Neuron (in vitro differentiated cells): ENCODE measurements around the gene PLAAT3.
"Not testable (repeated sequence)": the region's sequence is repeated elsewhere in the genome, so short reads cannot be mapped to it uniquely, and the experiment has no call there.

ENCODE experiments used
- H2AFZ ChIP-seq: one replicate; pipeline ENCODE4 v1.6.1; 2013; ENCODE audit warnings: low read depth, mild to moderate bottlenecking, inconsistent platforms, low read length, moderate library complexity
- H3K27me3 ChIP-seq: one replicate; pipeline ENCODE4 v1.6.1; 2013; ENCODE audit warnings: low read length; ENCODE audit not compliant: insufficient read depth
- H3K36me3 ChIP-seq: one replicate; pipeline ENCODE4 v1.6.1; 2013; ENCODE audit warnings: low read length; ENCODE audit not compliant: insufficient read depth
- H3K4me1 ChIP-seq: one replicate; pipeline ENCODE4 v1.6.1; 2013; ENCODE audit warnings: low read length; ENCODE audit not compliant: insufficient read depth
- H3K4me3 ChIP-seq: 2 replicates; pipeline ENCODE4 v1.5.1; 2013; ENCODE audit warnings: mild to moderate bottlenecking, low read length, moderate library complexity
- H3K9me3 ChIP-seq: one replicate; pipeline ENCODE4 v1.6.1; 2013; ENCODE audit warnings: low read length

The PLAAT3 gene

DNA sequence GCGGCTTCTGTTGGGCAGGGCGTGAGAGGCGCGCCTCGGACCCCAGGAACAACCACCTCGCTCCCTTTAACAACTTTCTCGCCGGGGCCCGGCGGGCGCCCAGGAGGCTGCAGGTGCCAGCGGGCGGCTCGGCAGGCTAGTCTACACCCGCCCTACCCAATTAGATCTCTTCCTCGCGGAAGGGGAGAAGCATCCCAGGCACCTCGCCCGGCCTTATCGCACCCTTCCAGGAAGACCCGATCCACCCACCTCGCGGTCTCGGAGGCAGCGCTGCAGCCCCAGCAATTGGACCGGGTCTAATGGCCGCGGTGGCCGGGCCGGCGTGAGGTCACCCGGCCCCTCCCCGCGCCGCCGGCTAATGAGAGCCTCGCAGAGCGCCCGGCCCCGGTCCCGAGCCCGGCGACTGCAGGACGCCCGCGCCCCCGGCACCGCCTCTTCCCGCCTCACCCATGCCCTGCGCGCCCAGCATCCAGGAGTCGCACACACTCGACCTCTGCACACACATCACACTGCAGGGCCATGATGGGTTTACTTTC lies at the start of gene PLAAT3:
Gene PLAAT3, minus strand, starts transcription at position 298 of the 536 bp plus-strand sequence. CDS start 419 bp downstream, outside the sequence.
- H3K4me1 ChIP-seq, result peaks cover 26% of the 10 kb centered on the region
- peaks cover 28% of the 10 kb centered on the region for H3K27me3 ChIP-seq
- no peaks in the 10 kb centered on the region for H3K9me3 ChIP-seq
- no peaks in the 10 kb centered on the region for H3K36me3 ChIP-seq
- H2AFZ ChIP-seq, result peak within 1 kb of the TSS; percentile 76
- H3K4me3 ChIP-seq, result peak within 1 kb of the TSS; percentile 53

DNA sequence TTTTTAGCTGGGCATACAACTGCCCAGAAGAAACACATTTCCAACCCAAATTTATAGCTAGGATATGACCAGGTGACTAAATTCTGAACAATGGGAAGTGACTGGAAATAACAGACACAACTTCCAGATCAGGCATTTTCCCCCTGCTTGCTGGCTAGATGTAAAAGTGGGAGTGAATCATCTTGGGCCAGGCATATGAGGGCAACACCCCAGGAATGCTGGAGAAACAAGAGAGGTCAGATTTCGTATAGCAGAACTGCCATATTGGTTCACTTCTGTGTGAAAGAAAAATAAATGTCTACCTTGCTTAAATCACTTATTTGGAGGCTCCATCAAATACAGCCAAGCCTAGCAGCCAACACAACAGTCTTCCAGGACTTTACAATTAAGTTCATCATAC lies 49.6 kb upstream of the PLAAT3 start:
- Histone ChIP-seq H3K4me3 (no peak overlapping the region), H3K4me1 (no peaks in the 10 kb centered on the region), H3K36me3 (no peaks in the 10 kb centered on the region), H2AFZ (no peak overlapping the region), H3K27me3 (no peaks in the 10 kb centered on the region), H3K9me3 (no peaks in the 10 kb centered on the region)

DNA sequence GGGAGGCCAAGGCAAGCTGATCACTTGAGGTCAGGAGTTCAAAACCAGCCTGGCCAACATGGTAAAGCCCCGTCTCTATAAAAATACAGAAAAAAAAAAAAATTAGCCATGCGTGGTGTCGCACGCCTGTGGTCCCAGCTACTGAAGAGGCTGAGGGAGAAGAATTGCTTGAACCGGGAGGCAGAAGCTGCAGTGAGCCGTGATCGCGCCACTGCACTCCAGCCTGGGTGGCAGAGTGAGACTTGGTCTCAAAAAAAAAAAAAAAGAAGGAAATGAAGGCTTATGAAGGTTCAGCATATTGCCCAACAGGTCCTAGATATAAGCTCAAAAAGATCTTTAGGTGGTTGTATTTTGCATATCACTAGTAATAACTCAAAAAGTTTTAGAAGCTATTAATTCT lies 46.7 kb upstream of the PLAAT3 start:
- H3K4me3 ChIP-seq, result no peak overlapping the region
- H3K27me3 ChIP-seq, result no peaks in the 10 kb centered on the region
- H2AFZ ChIP-seq, result no peak overlapping the region
- no peaks in the 10 kb centered on the region for H3K9me3 ChIP-seq
- no peaks in the 10 kb centered on the region for H3K4me1 ChIP-seq
- H3K36me3 ChIP-seq, result no peaks in the 10 kb centered on the region

GRCh38 chr11:63652671-63653070 lies 38.4 kb upstream of the PLAAT3 start:
- H2AFZ ChIP-seq, result no peak overlapping the region
- H3K4me3 ChIP-seq, result no peak overlapping the region
- H3K36me3 ChIP-seq, result no peaks in the 10 kb centered on the region
- no peaks in the 10 kb centered on the region for H3K27me3 ChIP-seq
- no peaks in the 10 kb centered on the region for H3K9me3 ChIP-seq
- no peaks in the 10 kb centered on the region for H3K4me1 ChIP-seq

- H3K4me1 ChIP-seq, result no peaks in the 10 kb centered on the region
- no peaks in the 10 kb centered on the region for H3K9me3 ChIP-seq
- no peaks in the 10 kb centered on the region for H3K27me3 ChIP-seq
- no peak overlapping the region for H2AFZ ChIP-seq
- H3K4me3 ChIP-seq, result no peak overlapping the region
- H3K36me3 ChIP-seq, result no peaks in the 10 kb centered on the region
Measured at GRCh38 chr11:63643205-63643604, 29.0 kb upstream of the PLAAT3 start.

GRCh38 chr11:63641727-63642126 lies 27.5 kb upstream of the PLAAT3 start:
- no peaks in the 10 kb centered on the region for H3K9me3 ChIP-seq
- H3K27me3 ChIP-seq, result no peaks in the 10 kb centered on the region
- no peaks in the 10 kb centered on the region for H3K36me3 ChIP-seq
- H2AFZ ChIP-seq, result no peak overlapping the region
- no peak overlapping the region for H3K4me3 ChIP-seq
- H3K4me1 ChIP-seq, result no peaks in the 10 kb centered on the region

DNA sequence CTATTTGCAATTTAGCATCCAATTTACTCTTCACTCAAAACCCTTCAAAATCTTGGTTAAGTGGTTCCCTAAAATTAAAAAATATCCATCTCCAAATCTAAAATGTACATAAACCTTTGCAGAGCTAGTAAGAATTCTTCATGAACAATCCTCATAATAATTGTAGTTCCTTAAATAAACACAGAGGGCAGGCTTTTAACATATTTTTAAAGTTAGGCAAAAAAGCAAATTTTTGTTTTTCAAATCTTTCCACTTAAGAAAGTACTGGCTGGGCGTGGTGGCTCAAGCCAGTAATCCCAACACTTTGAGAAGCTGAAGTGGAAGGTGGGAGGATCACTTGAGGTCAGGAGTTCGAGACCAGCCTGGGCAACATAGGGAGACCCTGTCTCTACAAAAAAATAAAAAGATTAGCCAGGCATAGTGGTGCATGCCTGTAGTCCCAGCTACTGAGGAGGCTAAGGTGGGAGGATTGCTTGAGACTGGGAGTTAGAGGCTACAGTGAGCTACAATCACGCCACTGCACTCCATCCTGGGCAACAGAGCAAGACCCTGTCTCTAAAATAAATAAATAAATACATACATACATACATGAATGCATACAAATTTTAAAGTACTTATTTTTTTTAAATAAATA lies 25.1 kb upstream of the PLAAT3 start:
- H3K36me3 ChIP-seq, result no peaks in the 10 kb centered on the region

GRCh38 chr11:63638436-63638835 lies 24.2 kb upstream of the PLAAT3 start:
- not testable (repeated sequence) for H3K4me1 ChIP-seq, H2AFZ ChIP-seq, H3K27me3 ChIP-seq, H3K4me3 ChIP-seq, H3K9me3 ChIP-seq, H3K36me3 ChIP-seq

More for the DNA sequence above, 25.1 kb upstream of the PLAAT3 start:
- Histone ChIP-seq H3K27me3 (no peaks in the 10 kb centered on the region), H2AFZ (no peak overlapping the region), H3K4me3 (no peak overlapping the region), H3K4me1 (no peaks in the 10 kb centered on the region), H3K9me3 (no peaks in the 10 kb centered on the region)

DNA sequence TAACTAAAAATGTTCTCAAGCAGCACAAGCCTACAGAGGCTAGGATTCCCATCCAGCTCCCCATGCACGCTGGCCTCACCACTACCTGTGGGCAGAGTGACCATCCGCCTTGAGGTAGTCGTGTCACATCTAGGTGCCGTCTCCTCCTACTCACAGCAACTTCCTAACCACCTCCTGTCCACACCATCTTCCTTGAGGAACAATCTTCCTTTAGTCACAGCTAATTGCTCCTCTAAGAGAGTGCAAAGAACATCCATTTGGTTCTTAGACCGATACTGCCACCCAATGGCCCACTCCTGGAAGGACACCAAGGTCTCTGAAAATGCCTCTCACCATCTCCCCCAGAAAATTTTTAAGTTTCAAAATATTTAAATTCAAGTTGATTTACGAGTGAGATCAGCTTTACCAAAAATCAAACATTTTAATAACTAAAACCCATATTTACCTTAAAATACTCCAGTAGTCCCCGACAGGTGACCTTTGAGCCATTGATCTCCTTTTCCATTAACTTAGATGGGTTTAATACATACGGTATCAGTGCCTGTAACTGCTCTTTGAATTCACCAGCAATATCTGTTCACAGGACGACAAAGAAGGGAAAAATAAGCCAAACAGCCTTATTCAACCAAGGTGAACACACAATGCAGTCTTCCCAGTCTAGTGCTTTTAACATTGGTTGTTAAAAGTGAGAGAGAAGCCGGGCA lies 21.7 kb upstream of the PLAAT3 start:
- no peaks in the 10 kb centered on the region for H3K36me3 ChIP-seq
- no peak overlapping the region for H2AFZ ChIP-seq
- no peaks in the 10 kb centered on the region for H3K27me3 ChIP-seq
- peaks cover 2% of the 10 kb centered on the region for H3K9me3 ChIP-seq
- no peak overlapping the region for H3K4me3 ChIP-seq
- H3K4me1 ChIP-seq, result no peaks in the 10 kb centered on the region

DNA sequence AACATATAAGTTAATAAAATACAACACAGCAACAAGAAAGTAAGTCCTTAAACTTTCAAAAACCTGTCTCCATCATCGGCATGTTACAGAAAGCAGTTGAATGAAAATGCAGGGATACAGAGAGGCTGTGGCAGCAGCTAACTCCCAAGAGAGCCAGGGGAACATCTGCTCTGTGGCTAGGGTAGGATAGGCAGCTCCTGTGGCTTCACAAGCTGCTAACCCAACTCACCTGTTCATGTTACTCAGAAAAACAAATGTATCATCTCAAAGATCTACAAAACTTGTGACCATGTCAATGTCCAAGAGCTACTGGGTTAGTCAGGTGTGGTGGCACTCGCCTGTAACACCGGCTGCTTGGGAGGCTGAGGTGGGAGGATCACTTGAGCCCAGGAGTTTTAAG lies 15.2 kb upstream of the PLAAT3 start:
- H3K36me3 ChIP-seq, result no peaks in the 10 kb centered on the region
- no peak overlapping the region for H3K4me3 ChIP-seq
- no peaks in the 10 kb centered on the region for H3K27me3 ChIP-seq
- no peaks in the 10 kb centered on the region for H3K4me1 ChIP-seq
- peaks cover 3% of the 10 kb centered on the region for H3K9me3 ChIP-seq
- H2AFZ ChIP-seq, result no peak overlapping the region

- no peak overlapping the region for H3K4me3 ChIP-seq
- no peaks in the 10 kb centered on the region for H3K36me3 ChIP-seq
- H3K27me3 ChIP-seq, result no peaks in the 10 kb centered on the region
- H3K4me1 ChIP-seq, result no peaks in the 10 kb centered on the region
- no peak overlapping the region for H2AFZ ChIP-seq
- no peaks in the 10 kb centered on the region for H3K9me3 ChIP-seq
Measured at GRCh38 chr11:63623513-63624140, 9.4 kb upstream of the PLAAT3 start.

DNA sequence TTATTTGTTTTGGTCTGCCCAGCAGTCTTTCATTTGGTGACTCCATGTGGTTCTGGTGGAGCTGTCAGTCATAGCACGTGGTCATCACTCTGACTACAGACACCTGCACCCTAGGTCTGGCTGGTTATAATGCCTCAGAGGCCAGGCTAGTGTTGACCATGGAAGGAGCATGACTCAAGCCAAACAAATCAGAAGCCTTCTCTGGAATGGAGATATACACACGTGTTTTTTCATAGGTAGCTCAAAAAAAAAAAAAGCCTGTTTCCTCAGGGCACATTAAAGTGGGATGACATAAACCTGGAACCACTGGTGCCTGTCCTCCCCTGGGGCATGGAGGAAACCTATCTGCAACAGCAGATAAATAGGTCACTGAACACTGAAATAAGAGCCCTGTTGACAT lies 8.1 kb upstream of the PLAAT3 start:
- Histone ChIP-seq H3K4me1 (no peaks in the 10 kb centered on the region), H3K36me3 (no peaks in the 10 kb centered on the region), H3K9me3 (no peaks in the 10 kb centered on the region), H3K4me3 (no peak overlapping the region), H3K27me3 (no peaks in the 10 kb centered on the region), H2AFZ (no peak overlapping the region)

- Histone ChIP-seq H3K9me3 (no peaks in the 10 kb centered on the region), H3K4me3 (no peak overlapping the region), H3K36me3 (no peaks in the 10 kb centered on the region), H2AFZ (no peak overlapping the region), H3K27me3 (peaks cover 2% of the 10 kb centered on the region), H3K4me1 (no peaks in the 10 kb centered on the region)
Measured at GRCh38 chr11:63621071-63621470, 6.8 kb upstream of the PLAAT3 start.
